HL-60/S4 treated with retinoic acid at 250 ng/mL for 4 days and 3 days (cell line): Measurements from ENCODE around the gene GPC1.

Experiments used
- in situ Hi-C: fragments of 300-500 bp; cut with MboI; formaldehyde crosslinking; loops from 2 replicates; pipeline ENCODE4 v1.7.0; 2022; ENCODE audit warnings: low sequenced_read_pairs

Gene GPC1

GRCh38 chr2:240411261-240412160, 24.0 kb upstream of the GPC1 start:
- in situ Hi-C loops = no loop called here

- in situ Hi-C loops = no loop called here
Measured at GRCh38 chr2:240412211-240412861, 23.1 kb upstream of the GPC1 start.

- in situ Hi-C loops = no loop called here
Measured at GRCh38 chr2:240412975-240413812, 22.3 kb upstream of the GPC1 start.

- in situ Hi-C loops = no loop called here
Measured at GRCh38 chr2:240413813-240414429, 21.5 kb upstream of the GPC1 start.

GRCh38 chr2:240416821-240417220, 18.6 kb upstream of the GPC1 start:
- in situ Hi-C loops = no loop called here

- in situ Hi-C loops = no loop called here
Measured at GRCh38 chr2:240418311-240418710, 17.2 kb upstream of the GPC1 start.

GRCh38 chr2:240419271-240419670, 16.2 kb upstream of the GPC1 start:
- in situ Hi-C loops = no loop called here

GRCh38 chr2:240419723-240420122, 15.7 kb upstream of the GPC1 start:
- in situ Hi-C loops = no loop called here

- in situ Hi-C loops = no loop called here
Measured at GRCh38 chr2:240420206-240421104, 15.0 kb upstream of the GPC1 start.

- in situ Hi-C loops = no loop called here
Measured at GRCh38 chr2:240421381-240421780, 14.1 kb upstream of the GPC1 start.

- in situ Hi-C loops = no loop called here
Measured at GRCh38 chr2:240422658-240423329, 12.7 kb upstream of the GPC1 start.

- in situ Hi-C loops = no loop called here
Measured at GRCh38 chr2:240423788-240424191, 11.7 kb upstream of the GPC1 start.

- in situ Hi-C loops = no loop called here
Measured at GRCh38 chr2:240424341-240425235, 10.9 kb upstream of the GPC1 start.

GRCh38 chr2:240425236-240425615, 10.2 kb upstream of the GPC1 start:
- in situ Hi-C loops = no loop called here

- in situ Hi-C loops = no loop called here
Measured at GRCh38 chr2:240425697-240426096, 9.8 kb upstream of the GPC1 start.

GRCh38 chr2:240426845-240427721, 8.4 kb upstream of the GPC1 start:
- in situ Hi-C loops = no loop called here

- in situ Hi-C loops = no loop called here
Measured at GRCh38 chr2:240427729-240428128, 7.7 kb upstream of the GPC1 start.
